GM19468 (cell line): ENCODE results near the gene SAMD10.

Source experiments
- ATAC-seq: cut with Tn5 transposase; IDR thresholded peaks from one replicate; pipeline ENCODE4 v1.9.1; 2021; ENCODE audit warnings: mild to moderate bottlenecking, moderate library complexity, moderate number of reproducible peaks; ENCODE audit not compliant: unreplicated experiment; ENCODE audit errors: extremely low read depth

The SAMD10 gene

DNA sequence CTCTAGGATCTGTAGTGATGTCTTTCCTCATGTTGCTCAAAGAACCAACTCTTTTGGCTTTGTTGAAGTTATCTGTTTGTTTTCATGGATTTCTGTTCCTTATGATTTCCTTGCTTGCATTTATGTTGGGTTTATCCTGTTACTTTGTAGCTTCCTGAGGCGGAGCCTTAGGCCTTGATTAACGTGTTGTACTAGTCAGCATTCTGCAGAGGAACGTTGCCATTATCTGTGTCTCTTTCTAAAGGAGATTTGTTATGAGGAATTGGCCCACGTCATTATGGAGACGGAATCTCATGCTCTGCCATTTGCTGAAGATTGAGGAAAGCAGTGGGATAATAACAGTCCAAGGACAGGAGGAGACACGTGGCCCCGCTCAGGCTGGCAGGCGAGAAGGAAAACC lies 53.1 kb downstream of the SAMD10 start:
- no peak for ATAC-seq

GRCh38 chr20:63924241-63924640 lies 55.2 kb downstream of the SAMD10 start:
- no peak for ATAC-seq
